ENCODE data around the gene PTPRN2.

DNA sequence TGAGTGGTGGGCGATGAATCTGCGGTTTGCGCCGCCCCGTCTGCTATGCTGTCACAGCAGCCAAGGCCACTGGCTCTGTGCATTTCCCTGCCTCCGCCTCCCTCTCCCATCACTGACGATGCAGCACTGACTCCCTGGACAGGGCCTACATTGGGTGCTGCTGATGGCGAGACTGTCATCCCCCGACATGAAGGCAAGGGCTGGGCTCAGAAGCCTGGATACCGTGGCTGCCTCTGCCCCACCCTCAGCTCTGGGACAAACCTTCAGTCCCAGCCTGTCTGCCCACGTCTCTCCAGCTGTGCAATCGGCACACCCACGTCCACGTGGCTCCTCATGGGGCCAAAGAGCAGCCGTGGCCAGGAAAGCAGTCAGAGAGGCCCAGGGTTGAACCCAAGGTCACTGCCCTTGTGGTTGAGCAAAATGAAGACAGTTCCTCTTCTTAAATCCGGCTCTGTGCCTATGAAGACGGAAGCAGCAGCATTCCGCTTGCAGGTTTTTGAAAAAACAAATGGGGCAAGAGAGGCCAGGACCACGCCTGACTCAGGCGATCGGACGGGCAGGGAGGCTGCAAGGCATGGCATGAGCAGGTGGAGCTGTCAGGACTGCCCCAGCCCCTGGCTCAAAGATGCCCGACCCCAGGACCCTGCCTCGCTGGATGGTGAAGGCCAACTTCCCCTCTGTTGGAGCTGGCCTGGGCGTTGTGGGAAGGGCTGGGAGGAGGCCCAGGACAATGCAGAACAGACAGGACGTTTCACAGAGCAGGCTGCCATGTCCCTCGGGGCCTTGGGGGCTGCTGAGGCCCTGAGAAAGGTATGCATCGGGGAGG lies 733.3 kb downstream of the PTPRN2 start:
- TF ChIP-seq POLR2A (IDR thresholded peaks at IDR 0.05; ENCODE audit: control extremely low read depth in 1 of 2, low read depth in 2 of 2, low read length in 2 of 2) (no peak), RAD21 (IDR thresholded peaks at IDR 0.05 in 1 of 2, conservative IDR thresholded peaks at IDR 0.05 in 1 of 2; ENCODE audit: low read depth in 2 of 2, low read length in 2 of 2) (no peak), EP300 (IDR thresholded peaks at IDR 0.05; ENCODE audit: borderline replicate concordance in 1 of 2, low read depth in 2 of 2, low read length in 2 of 2) (no peak), CEBPB (IDR thresholded peaks at IDR 0.05; ENCODE audit: low read depth, low read length) (no peak), RBBP5 (IDR thresholded peaks at IDR 0.05; ENCODE audit: borderline replicate concordance, low read depth, low read length) (no peak), EZH2 (IDR thresholded peaks at IDR 0.05; ENCODE audit: low read depth, low read length, severe bottlenecking) (no peak), POU5F1 (IDR thresholded peaks at IDR 0.05; ENCODE audit: low read depth, low read length) (no peak)
- TF ChIP-seq, protein P1, sequence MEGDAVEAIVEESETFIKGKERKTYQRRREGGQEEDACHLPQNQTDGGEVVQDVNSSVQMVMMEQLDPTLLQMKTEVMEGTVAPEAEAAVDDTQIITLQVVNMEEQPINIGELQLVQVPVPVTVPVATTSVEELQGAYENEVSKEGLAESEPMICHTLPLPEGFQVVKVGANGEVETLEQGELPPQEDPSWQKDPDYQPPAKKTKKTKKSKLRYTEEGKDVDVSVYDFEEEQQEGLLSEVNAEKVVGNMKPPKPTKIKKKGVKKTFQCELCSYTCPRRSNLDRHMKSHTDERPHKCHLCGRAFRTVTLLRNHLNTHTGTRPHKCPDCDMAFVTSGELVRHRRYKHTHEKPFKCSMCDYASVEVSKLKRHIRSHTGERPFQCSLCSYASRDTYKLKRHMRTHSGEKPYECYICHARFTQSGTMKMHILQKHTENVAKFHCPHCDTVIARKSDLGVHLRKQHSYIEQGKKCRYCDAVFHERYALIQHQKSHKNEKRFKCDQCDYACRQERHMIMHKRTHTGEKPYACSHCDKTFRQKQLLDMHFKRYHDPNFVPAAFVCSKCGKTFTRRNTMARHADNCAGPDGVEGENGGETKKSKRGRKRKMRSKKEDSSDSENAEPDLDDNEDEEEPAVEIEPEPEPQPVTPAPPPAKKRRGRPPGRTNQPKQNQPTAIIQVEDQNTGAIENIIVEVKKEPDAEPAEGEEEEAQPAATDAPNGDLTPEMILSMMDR (IDR thresholded peaks at IDR 0.05; ENCODE audit: control extremely low read depth in 1 of 3, insufficient read depth in 1 of 3, low read depth in 1 of 3, low read length in 3 of 3) = no peak

Measured in H1 (cell line).